Ovary (tissue), 3 donors: ENCODE measurements around the gene ZNF277.

Source experiments
- EP300 ChIP-seq: sonication (generic); formaldehyde crosslinking; IDR thresholded peaks from one replicate; pipeline ENCODE4 v1.6.1; 2017; ENCODE audit warnings: antibody characterized with exemption
- POLR2A ChIP-seq: fragments of 450-650 bp; IDR thresholded peaks from one replicate; pipeline ENCODE4 v1.6.1; 2017; ENCODE audit warnings: antibody characterized with exemption, mild to moderate bottlenecking, moderate library complexity
- TF ChIP-seq, protein P1 (sequence below), 3 donors: fragments of 450-650 bp in 2 of 3; fragments of 200-600 bp in 1 of 3; IDR thresholded peaks; one replicate each; pipeline versions ENCODE4 v1.5.1 to v1.8.0; 2016 to 2022; ENCODE audit warnings: antibody characterized with exemption in 3 of 3, mild to moderate bottlenecking in 1 of 3
- donor health status: DM: no; HTN: no; CAD: no.

- TF ChIP-seq EP300 (no peak), POLR2A (no peak)
- TF ChIP-seq, protein P1, sequence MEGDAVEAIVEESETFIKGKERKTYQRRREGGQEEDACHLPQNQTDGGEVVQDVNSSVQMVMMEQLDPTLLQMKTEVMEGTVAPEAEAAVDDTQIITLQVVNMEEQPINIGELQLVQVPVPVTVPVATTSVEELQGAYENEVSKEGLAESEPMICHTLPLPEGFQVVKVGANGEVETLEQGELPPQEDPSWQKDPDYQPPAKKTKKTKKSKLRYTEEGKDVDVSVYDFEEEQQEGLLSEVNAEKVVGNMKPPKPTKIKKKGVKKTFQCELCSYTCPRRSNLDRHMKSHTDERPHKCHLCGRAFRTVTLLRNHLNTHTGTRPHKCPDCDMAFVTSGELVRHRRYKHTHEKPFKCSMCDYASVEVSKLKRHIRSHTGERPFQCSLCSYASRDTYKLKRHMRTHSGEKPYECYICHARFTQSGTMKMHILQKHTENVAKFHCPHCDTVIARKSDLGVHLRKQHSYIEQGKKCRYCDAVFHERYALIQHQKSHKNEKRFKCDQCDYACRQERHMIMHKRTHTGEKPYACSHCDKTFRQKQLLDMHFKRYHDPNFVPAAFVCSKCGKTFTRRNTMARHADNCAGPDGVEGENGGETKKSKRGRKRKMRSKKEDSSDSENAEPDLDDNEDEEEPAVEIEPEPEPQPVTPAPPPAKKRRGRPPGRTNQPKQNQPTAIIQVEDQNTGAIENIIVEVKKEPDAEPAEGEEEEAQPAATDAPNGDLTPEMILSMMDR (IDR thresholded peaks at IDR 0.05): no peak
These were observed 43.5 kb upstream of the ZNF277 start for GRCh38 chr7:112162784-112163506.
